Retinal pigment epithelial cell (primary cell): ENCODE measurements around the gene MIEF1.

ENCODE experiments used
- DNase-seq: peaks from one replicate; pipeline ENCODE4 v3.0.0-alpha.2; 2010; ENCODE audit warnings: low read depth
- H3K4me3 ChIP-seq: 2 replicates; pipeline ENCODE4 v1.5.1; 2011; ENCODE audit warnings: mild to moderate bottlenecking, low read length, control low read depth, moderate library complexity
- TF ChIP-seq, protein P1 (sequence below): conservative IDR thresholded peaks from 2 replicates; pipeline ENCODE4 v1.5.1; 2011; ENCODE audit warnings: low read depth, low read length, control low read depth, inconsistent platforms

Gene MIEF1

GRCh38 chr22:39490966-39491680 lies 11.0 kb upstream of the MIEF1 start:
- H3K4me3 ChIP-seq = no peak overlapping the region
- DNase-seq = no peak
- TF ChIP-seq, protein P1, sequence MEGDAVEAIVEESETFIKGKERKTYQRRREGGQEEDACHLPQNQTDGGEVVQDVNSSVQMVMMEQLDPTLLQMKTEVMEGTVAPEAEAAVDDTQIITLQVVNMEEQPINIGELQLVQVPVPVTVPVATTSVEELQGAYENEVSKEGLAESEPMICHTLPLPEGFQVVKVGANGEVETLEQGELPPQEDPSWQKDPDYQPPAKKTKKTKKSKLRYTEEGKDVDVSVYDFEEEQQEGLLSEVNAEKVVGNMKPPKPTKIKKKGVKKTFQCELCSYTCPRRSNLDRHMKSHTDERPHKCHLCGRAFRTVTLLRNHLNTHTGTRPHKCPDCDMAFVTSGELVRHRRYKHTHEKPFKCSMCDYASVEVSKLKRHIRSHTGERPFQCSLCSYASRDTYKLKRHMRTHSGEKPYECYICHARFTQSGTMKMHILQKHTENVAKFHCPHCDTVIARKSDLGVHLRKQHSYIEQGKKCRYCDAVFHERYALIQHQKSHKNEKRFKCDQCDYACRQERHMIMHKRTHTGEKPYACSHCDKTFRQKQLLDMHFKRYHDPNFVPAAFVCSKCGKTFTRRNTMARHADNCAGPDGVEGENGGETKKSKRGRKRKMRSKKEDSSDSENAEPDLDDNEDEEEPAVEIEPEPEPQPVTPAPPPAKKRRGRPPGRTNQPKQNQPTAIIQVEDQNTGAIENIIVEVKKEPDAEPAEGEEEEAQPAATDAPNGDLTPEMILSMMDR = no peak

DNA sequence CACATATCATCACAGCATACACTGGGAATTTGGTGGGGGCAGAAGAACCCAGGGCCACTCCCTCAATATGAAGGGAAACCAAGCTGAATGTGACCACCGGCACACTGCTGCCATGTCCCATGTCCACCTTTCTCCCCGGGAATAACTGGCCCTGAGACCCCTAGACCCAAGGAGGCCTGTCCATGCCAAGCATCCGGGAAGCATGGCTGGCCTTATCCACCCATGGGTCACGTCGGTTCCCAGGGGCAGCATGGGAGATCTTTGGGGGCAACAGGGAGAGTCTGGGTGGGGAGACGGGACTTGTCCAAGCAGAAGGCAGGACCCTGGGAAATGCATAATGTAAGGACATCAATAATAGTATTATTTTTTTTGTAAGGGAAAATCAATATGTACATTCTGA lies 10.4 kb upstream of the MIEF1 start:
- TF ChIP-seq, protein P1 = no peak
- DNase-seq = no peak
- H3K4me3 ChIP-seq = no peak overlapping the region

GRCh38 chr22:39492186-39492585 lies 9.9 kb upstream of the MIEF1 start:
- TF ChIP-seq, protein P1 = no peak
- H3K4me3 ChIP-seq = no peak overlapping the region
- DNase-seq = no peak

DNA sequence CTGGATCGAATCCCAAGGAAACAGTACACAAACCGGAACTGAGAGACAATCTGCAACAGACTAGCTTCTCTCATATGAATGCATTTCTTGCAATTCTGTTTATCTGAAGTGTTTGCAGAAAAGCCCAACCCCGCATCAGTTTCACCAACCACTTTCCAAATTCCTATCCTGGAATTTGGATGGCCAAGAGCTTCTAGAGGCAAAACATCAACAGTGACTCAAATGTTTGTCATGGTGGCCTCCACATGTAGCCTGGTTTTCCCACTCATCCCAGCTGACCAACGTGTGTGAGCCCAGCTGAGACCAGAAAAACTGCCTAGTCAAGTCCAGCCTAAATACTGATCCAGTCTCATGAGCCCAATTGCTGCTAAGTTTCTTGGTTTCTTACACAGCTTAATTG lies 8.3 kb upstream of the MIEF1 start:
- TF ChIP-seq, protein P1 = no peak
- DNase-seq = no peak
- no peak overlapping the region for H3K4me3 ChIP-seq

DNA sequence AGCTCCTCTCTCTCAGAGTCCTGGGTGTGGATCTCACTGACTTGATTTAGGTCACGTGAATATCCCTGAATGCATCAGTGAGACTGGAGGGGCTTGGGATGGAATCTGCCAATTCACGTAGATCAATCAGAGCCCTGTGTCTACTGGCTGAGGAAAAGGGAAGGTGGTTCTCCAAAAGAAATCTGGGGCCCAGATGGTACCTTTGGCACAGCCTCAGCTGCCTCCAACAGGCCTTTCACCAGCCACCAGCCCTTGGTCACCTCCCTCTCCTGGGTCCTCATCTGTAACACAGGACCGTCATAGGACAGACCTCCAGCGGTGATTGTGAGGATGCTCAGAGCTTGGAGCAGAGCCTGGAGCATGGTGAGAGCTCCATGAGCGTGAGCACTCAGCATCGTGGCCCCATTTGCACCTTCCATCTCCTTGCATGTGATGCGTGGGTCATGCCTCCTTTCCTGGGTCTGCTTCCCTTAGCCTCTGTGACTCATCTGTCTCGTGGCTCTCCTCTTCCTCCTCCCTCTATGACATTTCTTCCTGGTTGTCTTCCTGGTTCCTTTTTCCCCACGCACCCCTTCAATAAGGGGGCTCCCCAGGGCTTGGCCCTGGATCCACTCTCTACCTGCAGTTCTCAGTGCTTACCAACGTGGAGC lies 7.5 kb upstream of the MIEF1 start:
- DNase-seq = no peak
- TF ChIP-seq, protein P1 = no peak
- H3K4me3 ChIP-seq = no peak overlapping the region

GRCh38 chr22:39496131-39496838 lies 5.8 kb upstream of the MIEF1 start:
- TF ChIP-seq, protein P1 = peak; percentile 83
- no peak overlapping the region for H3K4me3 ChIP-seq
- no peak for DNase-seq
